ENCODE results near the gene GABPA.
"Not testable (repeated sequence)": the region's sequence is repeated elsewhere in the genome, so short reads cannot be mapped to it uniquely, and the experiment has no call there.

The GABPA gene

DNA sequence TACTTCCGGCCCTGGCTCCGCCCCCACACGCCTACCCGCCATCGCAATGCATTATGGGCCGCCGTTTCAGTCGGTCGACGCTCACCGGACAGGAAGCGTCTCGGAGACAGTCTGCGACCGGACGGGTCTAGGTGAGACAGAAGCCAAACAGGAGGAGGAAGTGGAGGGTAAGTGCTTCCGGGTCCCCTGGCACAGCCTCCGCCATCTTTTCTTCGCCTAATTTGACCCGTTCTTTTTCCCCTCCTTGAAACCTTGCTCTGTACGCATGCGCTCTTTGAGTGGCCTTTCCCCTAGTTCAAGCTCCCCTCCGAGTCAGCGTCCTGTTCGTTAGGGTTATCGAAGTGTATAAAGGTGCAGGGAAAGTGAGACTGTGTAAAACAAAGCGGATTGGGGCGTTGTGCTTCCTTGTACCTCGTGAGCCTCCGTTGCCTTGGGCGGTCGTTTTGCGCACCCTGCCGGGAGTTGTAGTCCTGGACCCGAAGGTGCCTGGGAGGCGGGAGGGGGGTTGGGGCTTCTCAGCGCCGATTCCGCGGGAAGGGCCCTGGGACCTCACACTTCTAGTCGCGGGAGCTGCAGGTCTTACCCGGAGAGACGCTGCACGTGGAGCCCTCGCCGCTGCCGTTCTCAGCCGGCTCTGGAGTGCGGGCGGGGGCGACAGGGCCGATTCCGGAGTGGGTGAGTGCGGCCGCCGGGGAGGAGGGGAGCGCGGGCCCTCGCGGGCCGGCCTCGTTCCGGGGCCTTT is at the start of gene GABPA, which contains the start of gene ATP5PF:
Gene GABPA (plus strand): TSS at position 69 of the 742 bp plus-strand sequence. CDS start 6,627 bp downstream, outside the sequence.
Gene ATP5PF (minus strand): TSS at position 1 of the 742 bp plus-strand sequence. CDS start 5,110 bp downstream, outside the sequence.
- FAIRE-seq, result peak; percentile 74

DNA sequence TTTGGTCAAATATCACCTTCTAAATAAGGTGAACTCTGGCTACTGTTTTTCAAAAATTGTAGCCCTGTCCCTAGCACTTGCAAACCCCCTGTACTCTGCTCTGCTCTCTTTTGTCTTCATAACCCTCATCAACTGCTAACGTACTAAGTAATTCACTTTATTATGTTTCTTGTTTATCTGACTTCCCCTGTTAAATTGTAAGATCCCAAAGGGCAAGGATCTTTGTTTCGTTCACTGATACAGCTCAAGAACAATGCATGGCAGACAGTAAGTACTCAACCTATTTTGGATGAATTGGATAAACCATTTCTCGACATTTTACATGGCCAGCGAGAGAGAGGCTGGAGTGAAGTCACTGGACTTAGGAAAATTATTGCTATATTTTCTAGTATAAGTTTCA is 47.0 kb upstream of the GABPA start:
- no peak for FAIRE-seq

- FAIRE-seq, result no peak
Measured at GRCh38 chr21:25688275-25689155, 46.3 kb upstream of the GABPA start.

DNA sequence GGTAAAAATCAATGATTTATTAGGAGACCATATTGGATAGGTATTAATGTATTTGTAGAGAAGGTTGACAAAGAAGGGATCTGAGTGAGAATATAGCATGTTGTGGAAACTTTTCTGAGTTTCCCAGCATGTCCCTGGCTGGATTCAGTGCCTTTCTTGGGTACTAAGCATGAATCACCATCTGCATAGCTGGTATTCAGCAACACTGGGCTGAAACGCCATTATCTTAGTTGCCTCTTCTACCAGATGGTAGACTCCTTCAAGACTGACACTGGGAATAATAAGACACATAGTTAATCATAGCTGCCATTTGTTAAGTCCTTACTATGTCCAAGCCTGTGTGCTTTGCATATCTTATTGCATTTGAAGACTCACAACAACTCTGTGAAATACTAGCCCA is 45.5 kb upstream of the GABPA start:
- FAIRE-seq, result no peak

GRCh38 chr21:25691976-25692375 is 42.8 kb upstream of the GABPA start:
- no peak for FAIRE-seq

GRCh38 chr21:25695461-25695860 is 39.3 kb upstream of the GABPA start:
- FAIRE-seq, result not testable (repeated sequence)

- no peak for FAIRE-seq
Measured at GRCh38 chr21:25700741-25701140, 34.0 kb upstream of the GABPA start.

DNA sequence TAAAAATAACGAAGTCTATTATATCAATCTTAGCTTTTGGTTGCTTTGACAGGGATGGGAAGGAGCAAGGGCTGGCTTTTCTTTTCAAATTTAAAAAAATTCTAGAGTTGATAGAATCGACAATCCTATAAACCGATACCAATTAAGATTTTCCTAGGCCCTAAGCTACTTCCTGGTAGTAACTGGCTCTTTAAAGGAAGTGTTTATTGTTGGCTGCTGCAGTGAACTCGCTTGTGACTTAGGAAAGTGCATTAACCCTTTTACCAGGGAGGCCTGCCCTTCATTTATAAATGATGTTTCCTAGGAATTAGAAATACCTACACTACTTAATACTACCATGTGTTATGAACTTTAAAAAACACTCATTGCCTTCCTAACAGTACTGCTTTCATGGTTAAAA is 33.2 kb upstream of the GABPA start:
- FAIRE-seq, result no peak

GRCh38 chr21:25708467-25709065 is 26.2 kb upstream of the GABPA start:
- peak; percentile 99 for FAIRE-seq

GRCh38 chr21:25709684-25710265 is 25.0 kb upstream of the GABPA start:
- FAIRE-seq, result no peak

- FAIRE-seq, result no peak
Measured at GRCh38 chr21:25710550-25710949, 24.2 kb upstream of the GABPA start.

DNA sequence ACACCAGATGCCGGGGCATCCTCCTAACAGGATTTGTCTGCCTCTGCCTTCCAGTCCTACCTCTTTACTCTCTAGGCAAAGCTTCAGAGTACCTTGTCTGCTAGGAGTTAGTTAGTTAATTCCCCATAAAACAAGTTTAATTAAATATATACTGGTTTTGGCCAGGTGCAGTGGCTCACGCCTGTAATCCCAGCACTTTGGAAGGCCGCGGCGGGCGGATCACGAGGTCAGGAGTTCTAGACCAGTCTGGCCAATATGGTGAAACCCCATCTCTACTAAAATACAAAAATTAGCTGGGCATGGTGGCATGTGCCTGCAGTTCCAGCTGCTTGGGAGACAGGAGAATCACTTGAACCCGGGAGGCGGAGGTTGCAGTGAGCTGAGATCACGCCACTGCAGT is 20.7 kb upstream of the GABPA start:
- not testable (repeated sequence) for FAIRE-seq

GRCh38 chr21:25717491-25718147 is 17.2 kb upstream of the GABPA start:
- FAIRE-seq, result no peak

- no peak for FAIRE-seq
Measured at GRCh38 chr21:25721987-25722386, 12.8 kb upstream of the GABPA start.

- FAIRE-seq, result no peak
Measured at GRCh38 chr21:25722631-25723030, 12.1 kb upstream of the GABPA start.

- FAIRE-seq, result no peak
Measured at GRCh38 chr21:25732091-25732760, 2.5 kb upstream of the GABPA start.

DNA sequence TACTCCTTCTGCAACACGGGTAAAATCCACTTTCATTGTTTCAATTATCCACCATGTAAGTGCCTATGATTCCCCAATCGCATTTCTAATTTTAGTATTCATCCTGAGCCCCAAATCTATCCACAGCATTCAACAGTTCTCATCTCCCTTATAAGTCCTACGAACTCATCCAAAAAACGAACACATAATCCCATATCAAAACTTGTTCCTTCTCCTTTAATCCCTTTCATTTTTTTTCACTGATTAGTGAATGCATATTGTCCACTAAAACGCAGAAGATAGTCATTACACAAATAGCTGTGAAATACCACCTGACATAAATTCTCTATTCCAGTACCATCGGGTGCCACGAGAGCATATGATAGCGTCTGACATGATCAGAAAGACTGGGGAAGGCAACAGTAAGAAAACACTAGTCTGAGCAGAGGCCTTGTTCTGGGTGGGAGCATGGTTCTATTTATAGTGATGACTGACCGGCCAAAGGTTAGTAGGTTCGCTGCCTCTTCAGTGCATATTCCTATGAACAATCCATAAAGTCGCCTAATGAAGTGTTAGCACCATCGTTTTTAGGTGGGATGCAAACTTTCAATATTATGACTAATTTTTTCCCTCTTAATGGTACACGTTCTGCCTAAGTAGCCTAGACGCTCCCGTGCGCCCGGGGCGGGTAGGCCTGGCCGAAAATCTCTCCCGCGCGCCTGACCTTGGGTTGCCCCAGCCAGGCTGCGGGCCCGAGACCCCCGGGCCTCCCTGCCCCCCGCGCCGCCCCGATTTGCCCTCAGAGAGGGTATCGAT is 716 bp upstream of the GABPA start:
- no peak for FAIRE-seq

DNA sequence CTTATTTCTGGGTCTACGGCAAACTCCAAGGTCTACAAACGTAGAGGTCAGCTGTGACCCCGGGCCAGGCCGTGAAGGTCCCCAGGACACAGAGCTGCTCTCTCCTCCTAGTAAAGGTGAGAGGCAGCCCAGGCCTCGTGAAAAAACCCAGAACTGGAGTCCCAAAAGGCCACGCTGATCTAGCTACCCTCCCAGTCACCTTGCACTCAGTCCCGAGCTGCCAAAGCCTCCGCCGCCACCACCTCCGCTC is 193 bp upstream of the GABPA start:
- FAIRE-seq, result no peak

DNA sequence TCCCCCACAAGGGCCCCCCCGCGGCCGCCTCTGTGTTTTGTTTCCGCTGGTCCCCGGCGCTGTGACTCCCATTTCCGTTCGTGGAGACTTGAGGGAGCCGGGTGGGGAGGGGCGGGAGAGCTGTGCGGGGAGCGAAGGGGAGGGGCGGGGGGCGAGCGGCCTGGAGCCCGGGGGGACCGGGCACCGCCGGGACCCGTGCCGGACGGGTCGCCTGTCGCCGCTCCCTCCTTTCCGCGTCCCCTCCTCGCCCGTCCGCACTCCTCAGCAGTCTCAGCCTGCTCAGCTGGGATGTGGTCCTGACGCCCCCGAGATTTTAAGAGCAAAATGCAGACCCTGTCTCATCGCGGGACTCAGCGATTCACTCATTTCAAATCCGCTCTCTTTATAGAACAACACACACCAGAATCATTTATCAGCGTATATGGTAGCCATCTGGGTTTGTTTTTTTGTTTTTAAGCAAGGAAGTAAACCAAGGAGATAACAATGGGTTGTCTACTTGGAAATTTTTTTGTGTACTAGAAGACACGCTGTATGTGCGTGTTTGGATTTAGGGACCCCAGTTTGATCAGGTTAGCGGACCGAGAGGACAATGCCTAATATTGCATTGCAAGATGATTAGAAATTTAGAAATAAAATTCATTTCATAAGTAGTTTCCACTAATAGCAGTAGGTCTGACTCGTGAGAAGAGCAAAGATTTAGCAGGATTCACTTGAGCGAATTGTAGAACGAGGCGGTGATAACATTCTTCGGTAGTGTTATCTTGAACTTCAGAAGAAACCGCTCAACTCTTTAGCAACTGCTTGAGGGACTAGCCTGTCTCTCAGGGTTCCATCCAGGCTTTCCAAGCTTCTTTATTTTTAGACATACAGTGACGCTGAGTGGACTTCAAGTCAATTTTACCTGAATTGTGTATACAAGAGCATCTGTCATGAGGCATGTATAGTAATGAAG is 1.1 kb downstream of the GABPA start:
- no peak for FAIRE-seq

- FAIRE-seq, result no peak
Measured at GRCh38 chr21:25737421-25737820, 2.6 kb downstream of the GABPA start.

Data from islet of Langerhans (tissue), 1 donor.